Measurements from ENCODE around the gene GATD1. TPM values are rescaled to one million over a fixed set of nuclear protein-coding genes. Genes with fewer than 3 reads are reported as not detected.
A peak's percentile ranks its signal among the peaks of the same experiment; 100 is the strongest.

The GATD1 gene
- total RNA-seq, 1 experiment from 2014 or later, result 88.7 TPM

GRCh38 chr11:803770-804598 lies 26.7 kb upstream of the GATD1 start:
- CTCF ChIA-PET, result no interaction called here
- H3K9ac ChIP-seq (ENCODE audit: low read length), result peak overlapping the region; percentile 83
- TF ChIP-seq ZBTB33 (IDR thresholded peaks at IDR 0.05; ENCODE audit: extremely low read depth, insufficient replicate concordance, low read length) (no peak), EGR1 (IDR thresholded peaks at IDR 0.05; ENCODE audit: low read depth) (no peak), SP1 (IDR thresholded peaks at IDR 0.05; ENCODE audit: low read depth) (no peak), EZH2phosphoT487 (IDR thresholded peaks at IDR 0.05; ENCODE audit: borderline replicate concordance) (no peak), RAD21 (IDR thresholded peaks at IDR 0.05; ENCODE audit: low read depth) (no peak), CTCF (IDR thresholded peaks at IDR 0.05 in 2 of 3, conservative IDR thresholded peaks at IDR 0.05 in 1 of 3; ENCODE audit: borderline replicate concordance in 1 of 3, insufficient read depth in 1 of 3, low read depth in 2 of 3, low read length in 2 of 3) (no peak), ELF1 (IDR thresholded peaks at IDR 0.05; ENCODE audit: borderline replicate concordance, low read depth) (no peak), EZH2 (IDR thresholded peaks at IDR 0.05) (no peak)
- ATAC-seq, result no peak
- DNase-seq (ENCODE audit: low read depth, low spot score), result no peak
- no TSS peak for BruUV-seq (replicated peaks)
- POLR2A ChIA-PET, result interaction anchor here (1.5 kb wide), 1 partner anchor 31 kb away, joined by 3 read pairs; no protein-coding TSS in a partner anchor
- no peak overlapping the region for H2AFZ ChIP-seq (ENCODE audit: low read depth, low read length, poor library complexity, severe bottlenecking)
- peak overlapping the region; percentile 66 to 72 for H3K4me3 ChIP-seq (replicated peaks in 1 of 2; ENCODE audit: low read depth in 1 of 2, low read length in 2 of 2)
- peaks cover 27% of the 10 kb centered on the region for H3K79me2 ChIP-seq (ENCODE audit: insufficient read depth, low read length)
- H3K27ac ChIP-seq (ENCODE audit: low read depth, low read length), result peak overlapping the region; percentile 93
- no peaks in the 10 kb centered on the region for H3K9me2 ChIP-seq (ENCODE audit: insufficient read depth)
- no peaks in the 10 kb centered on the region for H3K27me3 ChIP-seq (ENCODE audit: insufficient read depth, low read length)
- no peaks in the 10 kb centered on the region for H4K20me1 ChIP-seq (ENCODE audit: insufficient read depth)
- peak overlapping the region; percentile 87 for H3K4me2 ChIP-seq (ENCODE audit: low read length)
- intact Hi-C loops (cut with micrococcal nuclease), result no loop called here
- RAD21 ChIA-PET (ENCODE audit: low non-redundant PET in 1 of 2, low total read pairs in 2 of 2, uncharacterized antibody in 2 of 2, unreplicated experiment in 2 of 2), result no interaction called here
- peaks cover 22 to 34% of the 10 kb centered on the region in 2 experiments for H3K4me1 ChIP-seq (ENCODE audit: control insufficient read depth in 1 of 2, insufficient read depth in 2 of 2, low read length in 2 of 2)
- H3K9me3 ChIP-seq (ENCODE audit: control insufficient read depth in 1 of 2, insufficient read depth in 1 of 2, low read depth in 1 of 2, low read length in 2 of 2), result no peaks in the 10 kb centered on the region
- peaks cover 0 to 9% of the 10 kb centered on the region in 2 experiments; a peak in 1 of 4 replicates for H3K36me3 ChIP-seq (ENCODE audit: control insufficient read depth in 1 of 2, insufficient read depth in 2 of 2, low read length in 2 of 2)
